G401.6 (cell line): ENCODE measurements around the gene ARCN1.

ENCODE experiments used
- FAIRE-seq: peaks from 2 replicates; lab custom pipeline; 2012; peaks lifted over from hg19 to GRCh38; lab: Jason Lieb, UNC

ARCN1 gene

DNA sequence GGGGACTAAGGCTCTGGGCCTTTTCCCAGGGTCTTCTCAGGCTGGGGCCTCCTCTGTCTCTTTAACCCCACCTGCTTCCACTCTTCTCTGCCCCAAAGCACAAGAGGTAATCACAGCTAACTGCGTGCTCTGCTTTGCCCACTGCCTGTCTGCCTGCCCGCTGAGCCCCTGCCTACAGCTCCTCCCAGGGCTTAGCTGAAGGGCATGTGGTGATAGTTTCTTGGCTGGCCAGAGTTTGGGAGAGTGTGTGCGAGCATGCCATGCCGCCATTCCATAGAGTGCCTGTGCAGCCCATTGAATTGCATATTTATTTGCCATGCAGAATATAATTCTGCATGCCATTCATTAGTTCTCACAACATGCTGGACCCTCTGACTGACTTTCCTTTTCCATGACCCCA lies 67.7 kb downstream of the ARCN1 start:
- FAIRE-seq: no peak

DNA sequence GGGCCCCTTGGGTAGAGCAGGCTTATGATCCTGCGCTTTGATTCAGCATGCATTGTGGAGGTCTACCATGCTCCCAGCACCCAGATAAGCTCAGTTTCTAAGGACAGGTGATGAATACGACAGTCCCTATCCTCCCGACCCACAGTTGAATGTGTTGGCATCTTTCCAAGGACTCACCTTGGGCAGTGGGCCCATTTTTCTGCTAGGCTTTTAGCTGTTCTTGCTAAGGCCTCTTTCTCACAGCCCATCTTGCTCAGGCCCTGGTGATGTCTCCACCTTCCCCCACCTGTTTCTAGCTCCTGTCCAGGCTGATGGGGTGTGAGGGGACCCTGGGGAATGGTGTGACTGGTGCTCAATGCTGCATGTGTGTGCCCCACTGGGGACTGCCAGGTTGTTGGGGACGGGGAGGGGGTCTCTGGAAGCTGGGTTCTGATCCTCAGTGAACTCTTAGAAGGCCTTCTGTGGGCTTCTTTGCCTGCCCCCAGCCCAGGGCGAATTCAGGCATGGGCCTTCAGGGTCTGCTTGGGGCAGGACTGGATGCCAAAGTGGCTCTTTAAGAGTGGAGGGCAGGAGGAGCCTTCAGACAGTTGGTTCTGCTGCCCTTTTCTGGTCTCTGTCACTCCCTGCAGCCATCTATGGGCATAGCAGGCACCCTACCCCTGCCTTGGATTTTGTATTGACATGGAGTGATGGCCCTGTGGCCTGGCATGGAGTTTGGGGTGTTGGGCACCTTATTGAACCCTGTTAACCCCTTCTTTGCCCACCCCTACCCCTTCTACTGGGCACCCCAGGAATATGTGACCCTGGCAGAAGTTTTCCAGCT lies 68.3 kb downstream of the ARCN1 start:
- FAIRE-seq: no peak

DNA sequence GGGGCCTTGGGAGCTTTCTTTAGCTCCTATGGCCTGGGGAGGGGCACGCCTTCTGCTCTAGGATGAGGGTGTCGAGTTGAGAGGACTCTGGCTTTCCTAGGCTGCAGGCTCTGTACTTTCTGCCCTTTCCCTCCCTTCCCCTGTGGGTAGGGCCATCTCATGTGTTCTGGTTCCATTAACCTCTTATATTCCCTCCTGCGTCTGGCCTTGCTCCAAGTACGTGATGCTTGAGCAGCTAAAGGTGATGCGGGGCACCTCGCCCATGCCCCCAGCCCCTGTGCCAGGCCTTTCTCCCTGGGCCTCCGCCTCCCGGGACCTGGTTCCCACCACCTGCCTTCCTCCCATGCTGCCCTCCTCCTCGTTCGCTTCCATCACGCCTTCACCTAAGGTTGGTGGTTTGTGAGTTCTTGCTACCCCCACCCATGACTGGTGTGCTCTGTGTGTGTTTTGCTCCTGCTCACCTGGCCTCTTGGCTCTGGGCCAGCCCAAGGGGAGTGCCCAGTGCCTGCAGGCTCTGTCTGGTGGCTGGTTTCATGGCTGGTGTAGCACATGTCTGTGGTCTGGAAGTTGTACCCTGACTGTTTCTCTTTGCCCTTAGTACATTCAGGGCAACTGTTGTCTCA lies 69.3 kb downstream of the ARCN1 start:
- no peak for FAIRE-seq

DNA sequence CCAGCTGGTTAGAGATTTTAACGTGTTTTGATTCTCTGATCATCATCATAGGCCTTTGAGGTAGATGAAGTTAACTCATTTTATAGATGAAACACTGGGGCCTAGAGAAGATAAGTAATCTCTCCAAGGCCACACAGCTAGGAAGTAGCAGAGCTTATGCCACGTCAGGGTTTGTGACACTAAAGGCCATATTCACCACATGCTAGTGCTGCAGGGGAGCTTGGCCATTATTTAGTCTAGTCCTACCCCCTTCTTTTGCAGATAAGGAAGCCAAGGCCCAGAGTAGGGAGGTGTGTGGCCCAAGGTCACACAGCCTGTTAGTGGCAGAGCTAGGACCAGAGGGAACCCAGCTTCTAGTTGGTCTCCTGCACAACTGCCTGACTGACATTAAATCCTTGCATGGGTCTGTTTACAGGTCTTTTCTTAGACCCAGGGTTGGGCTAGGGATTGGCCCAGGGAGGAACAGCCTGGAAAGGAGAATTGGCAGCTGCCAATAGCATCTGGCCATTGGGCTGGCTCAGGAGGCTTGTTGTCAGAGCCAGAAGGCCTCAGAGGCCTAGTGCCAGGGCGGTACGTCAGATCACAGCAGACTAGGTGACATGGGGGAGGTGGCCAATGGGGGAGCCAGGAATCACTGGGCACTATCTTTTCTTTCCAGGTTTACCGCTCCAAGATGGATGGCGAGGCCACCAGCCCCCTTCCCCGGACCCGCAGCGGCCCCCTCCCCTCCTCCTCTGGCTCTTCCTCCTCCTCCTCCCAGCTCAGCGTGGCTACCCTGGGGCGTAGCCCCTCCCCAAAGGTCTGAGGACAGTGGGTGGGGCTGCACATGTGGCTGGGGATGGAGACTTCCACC lies 71.2 kb downstream of the ARCN1 start:
- FAIRE-seq: no peak

DNA sequence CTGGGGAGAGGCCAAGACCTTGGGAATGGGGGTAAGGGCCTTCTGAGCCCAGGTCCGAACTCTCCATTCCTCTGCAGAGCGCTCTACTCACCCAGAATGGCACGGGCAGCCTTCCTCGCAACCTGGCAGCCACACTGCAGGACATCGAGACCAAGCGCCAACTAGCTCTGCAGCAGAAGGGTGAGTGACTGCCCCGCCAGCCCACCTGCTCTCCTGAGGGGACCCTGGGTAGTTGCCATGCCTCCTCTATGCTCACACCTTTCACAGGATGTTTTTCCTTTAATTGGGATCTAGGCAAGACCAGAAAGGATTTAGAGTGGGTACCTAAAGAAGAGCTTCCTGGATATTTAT lies 71.8 kb downstream of the ARCN1 start:
- no peak for FAIRE-seq

DNA sequence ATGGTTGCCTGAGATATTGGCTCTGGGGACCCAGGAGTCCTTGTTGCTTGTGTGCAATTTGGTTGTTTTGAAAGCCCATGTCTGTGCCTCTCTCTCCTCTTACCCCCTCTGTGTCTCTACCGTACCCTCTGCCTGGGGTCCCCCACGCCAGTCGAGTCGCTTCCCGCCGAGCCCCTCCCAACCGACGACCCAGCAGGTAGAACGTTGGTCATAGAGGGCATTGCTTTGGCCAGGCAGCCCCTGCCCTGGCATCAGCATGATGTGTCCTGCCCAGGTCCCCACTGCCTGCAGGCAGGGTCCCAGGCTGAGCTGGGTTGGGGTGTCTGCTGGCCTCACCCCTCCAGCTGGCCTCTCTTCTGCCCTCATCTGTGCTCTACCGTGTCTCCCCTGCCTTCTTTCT lies 72.3 kb downstream of the ARCN1 start:
- FAIRE-seq: no peak

DNA sequence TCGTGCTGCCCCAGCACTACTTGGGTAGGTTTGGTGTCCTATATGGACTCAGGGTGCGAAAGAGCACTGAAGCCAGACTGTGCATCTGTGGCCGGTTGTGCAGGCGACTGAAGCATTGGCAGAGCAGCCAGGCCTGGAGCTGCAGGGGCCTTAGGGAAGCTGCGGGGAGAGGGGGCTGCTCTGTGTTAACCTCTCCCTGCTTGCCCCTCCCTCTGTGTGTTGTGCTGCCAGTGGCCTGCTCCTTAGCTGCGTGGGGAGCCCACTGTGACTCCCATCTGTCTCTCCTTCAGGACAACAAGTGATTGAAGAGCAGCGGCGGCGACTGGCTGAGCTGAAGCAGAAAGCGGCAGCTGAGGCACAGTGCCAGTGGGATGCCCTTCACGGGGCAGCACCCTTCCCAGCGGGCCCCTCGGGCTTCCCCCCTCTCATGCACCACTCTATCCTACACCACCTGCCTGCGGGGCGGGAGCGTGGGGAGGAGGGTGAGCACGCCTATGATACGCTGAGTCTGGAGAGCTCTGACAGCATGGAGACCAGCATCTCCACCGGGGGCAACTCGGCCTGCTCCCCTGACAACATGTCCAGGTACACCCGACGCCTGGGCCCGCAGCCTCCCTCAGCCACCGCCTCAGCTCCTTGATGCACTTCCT lies 73.0 kb downstream of the ARCN1 start:
- FAIRE-seq: no peak

DNA sequence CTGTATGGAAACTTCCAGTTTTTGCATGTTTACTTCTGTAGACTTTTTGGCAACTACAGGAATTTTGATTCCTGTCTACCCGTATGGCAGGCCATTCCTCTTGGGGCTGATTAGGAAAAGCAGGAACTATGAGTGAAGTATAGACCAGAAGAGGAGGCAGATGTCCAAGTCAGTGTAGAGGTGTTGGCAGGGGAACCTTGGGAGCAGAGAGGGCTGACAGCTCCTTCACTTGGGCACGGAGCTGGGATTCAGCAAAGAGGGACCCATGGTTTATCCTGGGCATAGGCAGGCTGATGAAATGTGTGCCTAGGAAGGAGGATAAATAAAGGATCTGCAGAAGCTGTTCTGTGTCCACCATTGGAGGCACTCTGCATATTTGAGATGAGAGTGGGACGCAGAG lies 74.2 kb downstream of the ARCN1 start:
- FAIRE-seq: no peak

DNA sequence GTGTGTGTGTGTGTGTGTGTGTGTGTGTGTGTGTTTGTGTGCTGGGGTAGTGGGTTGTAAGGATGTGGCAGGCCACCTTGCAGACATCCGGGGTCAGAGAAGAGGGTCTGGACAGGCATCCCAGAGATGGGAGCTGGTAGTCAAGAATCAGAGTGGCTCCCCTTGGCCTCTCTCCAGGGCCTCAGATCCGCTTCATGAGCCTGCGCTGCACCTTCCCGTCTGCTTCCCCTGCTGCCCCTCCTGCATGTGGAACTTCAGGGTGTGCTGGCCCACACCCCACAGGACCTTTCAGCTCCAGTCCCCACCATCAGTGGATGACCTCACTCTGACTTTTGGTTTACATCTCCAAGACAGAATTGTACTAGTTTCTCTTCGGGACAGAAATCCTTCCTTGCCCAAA lies 76.1 kb downstream of the ARCN1 start:
- FAIRE-seq: no peak

DNA sequence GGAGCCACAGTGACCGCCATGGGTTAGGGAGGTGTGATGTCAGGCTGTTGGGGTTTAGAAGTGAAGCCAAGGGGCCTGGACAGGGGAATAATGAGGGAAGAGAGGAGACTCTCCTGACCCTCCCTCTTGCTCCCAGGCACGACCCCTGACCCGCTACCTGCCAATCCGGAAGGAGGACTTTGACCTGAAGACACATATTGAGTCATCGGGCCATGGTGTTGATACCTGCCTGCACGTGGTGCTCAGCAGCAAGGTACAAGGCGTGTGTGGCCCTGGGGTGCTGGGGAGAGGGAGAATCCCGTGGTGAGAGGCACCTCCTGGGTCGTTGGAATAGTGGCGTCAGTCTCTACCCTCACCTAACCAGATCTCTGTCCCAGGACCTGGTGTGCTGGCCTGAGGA lies 77.7 kb downstream of the ARCN1 start:
- no peak for FAIRE-seq

DNA sequence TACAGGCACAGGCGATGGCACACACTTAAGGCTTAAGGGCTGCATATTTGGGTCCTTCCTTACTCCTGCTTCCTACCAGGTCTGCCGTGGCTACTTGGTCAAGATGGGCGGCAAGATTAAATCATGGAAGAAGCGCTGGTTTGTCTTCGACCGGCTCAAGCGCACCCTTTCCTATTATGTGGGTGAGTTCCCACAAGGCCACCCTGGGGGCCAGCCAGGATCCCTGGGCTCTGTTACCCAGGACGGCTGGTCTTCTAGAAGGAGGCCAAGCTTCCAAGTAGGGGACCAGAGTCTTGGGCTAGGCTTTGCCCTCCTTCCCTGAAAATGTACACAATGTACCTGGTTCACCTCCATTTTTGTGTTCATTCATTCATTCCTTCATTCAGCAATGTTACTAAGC lies 78.2 kb downstream of the ARCN1 start:
- no peak for FAIRE-seq

DNA sequence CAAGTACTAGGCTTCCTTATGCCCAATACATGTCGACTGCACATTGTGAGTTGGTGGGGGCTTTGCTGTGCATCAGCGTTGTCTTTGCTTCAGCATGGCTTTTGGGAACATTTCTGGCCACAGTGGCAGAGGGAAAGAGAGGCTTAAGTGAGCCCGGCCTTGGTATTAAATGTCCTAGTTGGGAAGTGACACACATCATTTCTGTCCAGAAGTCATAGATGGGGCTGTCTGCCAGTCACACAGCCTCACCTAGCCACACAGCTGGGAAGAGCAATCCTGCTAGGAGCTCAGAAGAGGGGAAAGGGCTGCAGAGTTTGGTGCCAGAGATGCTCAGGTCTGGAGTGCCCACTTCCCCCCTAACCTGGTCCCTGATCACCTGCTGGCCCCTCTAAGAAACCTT lies 79.6 kb downstream of the ARCN1 start:
- FAIRE-seq: no peak
